A549 (cell line): ENCODE results near the gene TRA2B. TPM values are rescaled to one million over a fixed set of nuclear protein-coding genes. Genes with fewer than 3 reads are reported as not detected.

Experiments used
- ATAC-seq, 2 experiments: fragments of 200-7000 bp in 1 of 2; fragments of >200 bp in 1 of 2; cut with Nextera tagmentation in 1 of 2; cut with Tn5 transposase in 1 of 2; 3 replicates each; pipeline versions ENCODE4 v1.8.0 to v1.9.1; 2018 to 2020; ENCODE audit warnings: mild to moderate bottlenecking in 1 of 2, moderate library complexity in 1 of 2
- CTCF ChIA-PET: fragments of 300-600 bp; sonication (Branson Sonifier 250); formaldehyde crosslinking; extraction: SDS; loops from one replicate; lab custom pipeline; 2021; ENCODE audit warnings: antibody characterized with exemption, inconsistent platforms; lab: Yijun Ruan, JAX
- POLR2A ChIA-PET: fragments of 350-600 bp; formaldehyde crosslinking; extraction: SDS; loops from one replicate; lab custom pipeline; 2021; ENCODE audit warnings: antibody characterized with exemption, inconsistent platforms; lab: Yijun Ruan, JAX
- DNase-seq, 2 experiments: peaks; one replicate each; pipeline versions ENCODE4 v3.0.0 to v3.0.0-alpha.2; 2011 to 2016; ENCODE audit warnings: low read depth in 1 of 2, low spot score in 1 of 2
- FAIRE-seq: peaks from 2 replicates; lab custom pipeline; 2011; peaks lifted over from hg19 to GRCh38; lab: Jason Lieb, UNC
- H3K27ac ChIP-seq, 2 experiments: fragments of >200 bp; sonication (Bioruptor Twin); formaldehyde crosslinking; 3 replicates each; pipeline ENCODE4 v1.5.1; 2016 to 2017
- H3K4me1 ChIP-seq: fragments of >200 bp; sonication (Bioruptor Twin); formaldehyde crosslinking; 3 replicates; pipeline ENCODE4 v1.6.1; 2016
- H3K4me2 ChIP-seq: fragments of >200 bp; sonication (Bioruptor Twin); formaldehyde crosslinking; 3 replicates; pipeline ENCODE4 v1.6.1; 2016
- H3K4me3 ChIP-seq: fragments of >200 bp; sonication (Bioruptor Twin); formaldehyde crosslinking; 3 replicates; pipeline ENCODE4 v1.5.1; 2016
- H3K9me3 ChIP-seq: fragments of >200 bp; sonication (Bioruptor Twin); formaldehyde crosslinking; 3 replicates; pipeline ENCODE4 v1.6.1; 2016
- BHLHE40 ChIP-seq: IDR thresholded peaks from 2 replicates; pipeline ENCODE4 v1.6.1; 2012; ENCODE audit warnings: low read depth, low read length, inconsistent platforms
- EHF ChIP-seq: fragments of 250-450 bp; sonication (Bioruptor Pico); IDR thresholded peaks from 2 replicates; pipeline ENCODE4 v1.5.0; 2020; ENCODE audit warnings: mild to moderate bottlenecking
- EP300 ChIP-seq, 2 experiments: fragments of >200 bp; sonication (Bioruptor Twin); formaldehyde crosslinking; IDR thresholded peaks; 2 replicates in 1 of 2; 3 replicates in 1 of 2; pipeline ENCODE4 v1.6.1; 2016 to 2017
- GATA3 ChIP-seq: IDR thresholded peaks from 2 replicates; pipeline ENCODE4 v1.6.1; 2012; ENCODE audit warnings: borderline replicate concordance
- HDAC2 ChIP-seq: fragments of 200-600 bp; sonication (generic); IDR thresholded peaks from 2 replicates; pipeline ENCODE4 v1.6.1; 2016
- HOXA7 ChIP-seq: fragments of 250-450 bp; sonication (Bioruptor Pico); IDR thresholded peaks from 2 replicates; pipeline ENCODE4 v1.5.0; 2020; ENCODE audit warnings: mild to moderate bottlenecking, moderate library complexity
- HOXB5 ChIP-seq: fragments of 250-450 bp; sonication (Bioruptor Pico); IDR thresholded peaks from 2 replicates; pipeline ENCODE4 v1.5.0; 2020; ENCODE audit warnings: mild to moderate bottlenecking, moderate library complexity
- JUN ChIP-seq, 2 experiments: fragments of >200 bp; sonication (Bioruptor Twin); formaldehyde crosslinking; IDR thresholded peaks; 2 replicates in 1 of 2; 3 replicates in 1 of 2; pipeline ENCODE4 v1.6.1; 2016 to 2017
- MAFK ChIP-seq: fragments of 450-650 bp; IDR thresholded peaks from 2 replicates; pipeline ENCODE4 v1.6.1; 2014; ENCODE audit not compliant: partially characterized antibody
- PHF8 ChIP-seq: fragments of 200-600 bp; sonication (generic); IDR thresholded peaks from 2 replicates; pipeline ENCODE4 v1.6.1; 2016; ENCODE audit warnings: low read depth, mild to moderate bottlenecking, antibody characterized with exemption, moderate library complexity, borderline replicate concordance
- POLR2AphosphoS2 ChIP-seq: conservative IDR thresholded peaks from 2 replicates; pipeline ENCODE4 v1.6.1; 2012; ENCODE audit warnings: low read length, improper control_type of control experiment, inconsistent platforms
- RAD21 ChIP-seq, 2 experiments: fragments of >200 bp in 1 of 2; sonication (Bioruptor Twin) in 1 of 2; formaldehyde crosslinking in 1 of 2; IDR thresholded peaks in 1 of 2; conservative IDR thresholded peaks in 1 of 2; 2 replicates in 1 of 2; 3 replicates in 1 of 2; pipeline ENCODE4 v1.6.1; 2012 to 2018; ENCODE audit warnings: inconsistent platforms in 1 of 2
- RCOR1 ChIP-seq: fragments of 150-350 bp; IDR thresholded peaks from 2 replicates; pipeline ENCODE4 v1.6.1; 2014; ENCODE audit warnings: antibody characterized with exemption, low read length, low read depth
- SMC3 ChIP-seq: fragments of >200 bp; sonication (Bioruptor Twin); formaldehyde crosslinking; IDR thresholded peaks from 3 replicates; pipeline ENCODE4 v1.6.1; 2018; ENCODE audit warnings: inconsistent platforms
- TFCP2L1 ChIP-seq: fragments of 250-450 bp; sonication (Bioruptor Pico); IDR thresholded peaks from 2 replicates; pipeline ENCODE4 v1.5.0; 2021; ENCODE audit warnings: mild to moderate bottlenecking
- ZNF302 ChIP-seq: fragments of 250-450 bp; sonication (Bioruptor Pico); IDR thresholded peaks from 2 replicates; pipeline ENCODE4 v1.9.0; 2021; ENCODE audit warnings: inconsistent platforms, mild to moderate bottlenecking, moderate library complexity
- ZSCAN20 ChIP-seq: fragments of 250-450 bp; sonication (Bioruptor Pico); IDR thresholded peaks from 2 replicates; pipeline ENCODE4 v1.8.0; 2022; ENCODE audit warnings: mild to moderate bottlenecking, moderate library complexity
- WGBS: methylation state at CpG from one replicate; pipeline ENCODE4 v1.1.6; 2017; ENCODE audit errors: missing lambda C conversion rate; 5-methylcytosine and 5-hydroxymethylcytosine counted together
- polyA plus RNA-seq, 4 experiments: library from polyadenylated mRNA; depleted of rRNA in 3 of 4; stranded (reverse); fragments of >200 nt; fragmentation: RNase III in 1 of 4; extraction: RNeasy Plus Mini Kit Qiagen cat#74134 plus additional on column Dnase treatment in 1 of 4; gene quantifications; 2 replicates in 3 of 4; 3 replicates in 1 of 4; pipeline ENCODE4 v1.2.3, GENCODE V29; 2011 to 2017
- TF ChIP-seq, protein P1 (sequence below): fragments of >200 bp; sonication (Bioruptor Twin); formaldehyde crosslinking; IDR thresholded peaks from 3 replicates; pipeline ENCODE4 v1.5.1; 2016
- TF ChIP-seq, protein P2 (sequence below): fragments of >200 bp; sonication (Bioruptor Twin); formaldehyde crosslinking; IDR thresholded peaks from 2 replicates; pipeline ENCODE4 v1.6.1; 2016

TRA2B gene
- polyA plus RNA-seq, 2 of the 4 experiments (the other 2 are of a cell fraction): 193 to 273 TPM

DNA sequence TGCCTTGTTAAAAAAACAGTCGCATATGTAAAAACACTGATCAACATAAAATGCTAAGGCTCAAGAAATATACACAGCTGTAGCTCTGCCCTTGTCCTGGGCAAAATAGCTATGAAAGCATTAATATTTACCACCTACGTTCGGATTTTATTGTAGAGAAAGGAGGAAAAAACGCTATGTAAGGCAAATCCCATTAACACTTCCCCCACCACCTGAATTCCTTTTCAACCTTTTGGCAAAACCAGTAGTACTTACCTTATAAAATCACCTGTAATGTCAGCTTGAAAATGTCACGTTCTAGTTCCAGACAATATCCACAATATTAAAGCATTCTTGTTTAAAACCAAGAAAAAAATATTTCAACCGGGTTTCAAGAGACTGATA lies 3.6 kb downstream of the TRA2B start:
- WGBS: 2% methylated on average over 6 of the region's 6 CpGs
- POLR2A ChIA-PET: no interaction called here
- CTCF ChIA-PET: interaction anchor here (1.9 kb wide), 1 partner anchor 9 kb away, joined by 4 read pairs; no protein-coding TSS in a partner anchor
- no peak for ATAC-seq
- H3K4me1 ChIP-seq: peaks cover 51% of the 10 kb centered on the region
- peak overlapping the region; percentile 76 for H3K4me2 ChIP-seq
- H3K9me3 ChIP-seq: no peaks in the 10 kb centered on the region
- TF ChIP-seq EP300 (IDR thresholded peaks at IDR 0.05): no peak
- TF ChIP-seq RCOR1: no peak
- 0 out of 2 replicates have a peak, but pooled peaks have one; percentile 53 for TF ChIP-seq POLR2AphosphoS2
- TF ChIP-seq JUN (IDR thresholded peaks at IDR 0.05): no peak
- TF ChIP-seq ZNF302 (CRISPR knock-in tag): no peak
- TF ChIP-seq MAFK: peak; percentile 26
- DNase-seq: no peak
- no peak for FAIRE-seq
- H3K27ac ChIP-seq: no peak overlapping the region
- peak overlapping the region; percentile 99 for H3K4me3 ChIP-seq

DNA sequence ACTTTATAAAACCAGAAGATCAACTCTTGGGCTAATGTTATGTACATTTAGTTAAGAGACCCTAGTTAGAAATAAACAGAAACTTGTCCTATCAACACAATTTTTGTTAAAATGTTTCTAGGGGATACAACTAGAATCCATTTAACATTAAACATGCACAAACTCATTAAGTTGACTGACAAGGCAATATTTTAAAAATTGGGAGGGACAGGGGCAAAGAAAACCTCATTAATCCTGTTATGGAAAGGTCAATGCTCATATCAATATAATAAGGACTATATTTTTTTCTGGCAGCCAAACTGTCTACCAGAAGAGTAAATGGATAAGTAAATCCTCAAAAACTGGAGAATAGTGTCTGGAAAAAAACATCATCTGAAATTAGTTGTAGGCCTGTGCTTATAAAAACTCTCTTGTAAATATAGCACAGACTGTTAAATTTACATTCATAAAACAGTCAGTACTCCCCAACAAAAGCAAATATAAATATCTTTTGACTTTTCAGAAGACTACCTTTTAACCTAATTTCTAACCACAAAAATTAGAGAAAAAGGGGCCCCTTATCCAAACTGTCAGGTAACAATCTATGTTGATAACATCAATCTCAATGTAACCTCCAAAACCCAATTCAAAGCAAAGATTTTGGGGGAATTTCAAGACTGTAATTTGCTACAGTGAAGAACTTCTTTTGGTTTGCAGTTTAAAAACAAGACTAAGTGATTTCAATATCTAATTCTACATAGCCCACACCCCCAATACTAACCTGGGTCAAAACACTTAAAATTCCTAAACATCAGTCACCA lies 4.2 kb downstream of the TRA2B start:
- ChIA-PET POLR2A (no interaction called here), CTCF (interaction anchor here (1.2 to 1.9 kb wide), 2 partner anchors 10 to 273 kb away, joined by 4 read pairs; no protein-coding TSS in a partner anchor)
- H3K27ac ChIP-seq: no peak overlapping the region
- ATAC-seq: no peak
- TF ChIP-seq ZSCAN20 (no peak), RAD21 (conservative IDR thresholded peaks at IDR 0.05 in 1 of 2, IDR thresholded peaks at IDR 0.05 in 1 of 2) (no peak), JUN (IDR thresholded peaks at IDR 0.05) (no peak)
- peak overlapping the region; percentile 76 for H3K4me2 ChIP-seq
- DNase-seq: no peak
- H3K4me3 ChIP-seq: peak overlapping the region; percentile 99
- peaks cover 57% of the 10 kb centered on the region for H3K4me1 ChIP-seq
- H3K9me3 ChIP-seq: no peaks in the 10 kb centered on the region
- FAIRE-seq: no peak

DNA sequence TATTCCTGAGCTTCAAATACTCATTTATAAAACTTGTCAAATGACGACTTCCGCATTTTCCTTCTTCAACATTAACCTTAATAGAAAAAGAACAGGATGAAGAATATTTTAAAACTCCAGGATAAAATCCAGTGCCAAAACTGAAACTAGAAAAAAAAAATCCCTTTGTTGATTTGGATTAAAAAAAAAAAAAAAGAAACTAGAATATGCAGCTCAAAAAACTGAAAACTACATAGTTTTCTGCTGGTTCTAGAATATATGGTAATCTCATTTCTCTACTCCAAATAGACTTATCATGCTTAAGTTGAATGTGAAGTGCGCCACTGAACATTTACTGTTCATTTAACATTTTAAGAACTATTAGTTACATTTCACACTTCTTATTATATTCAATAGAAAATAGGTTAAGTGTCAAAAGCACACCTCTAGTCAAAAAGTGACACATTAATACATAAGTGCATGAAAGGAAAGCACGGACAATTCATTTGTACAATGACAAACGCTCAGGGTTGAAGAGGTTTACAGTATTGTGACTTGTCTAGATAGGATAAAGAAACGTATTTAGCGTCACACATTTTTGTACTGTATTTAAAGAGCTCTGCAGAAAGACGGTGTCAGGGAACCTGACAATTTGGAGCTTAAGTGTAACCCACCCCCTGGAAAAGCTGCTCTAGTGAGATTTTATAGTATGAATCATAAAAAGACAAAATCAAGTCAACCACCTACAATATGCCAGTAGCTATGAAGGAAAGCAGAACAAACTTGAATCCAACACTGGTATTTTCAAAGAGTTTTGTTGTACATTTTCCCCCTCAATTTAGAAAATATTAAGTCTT lies 5.8 kb downstream of the TRA2B start:
- 22% methylated on average over 8 of the region's 8 CpGs for WGBS
- no peak for DNase-seq
- FAIRE-seq: no peak
- H3K4me2 ChIP-seq: peak overlapping the region; percentile 76
- ChIA-PET CTCF (interaction anchor here (1.2 to 1.5 kb wide), 2 partner anchors 12 to 272 kb away, joined by 4 to 11 read pairs; no protein-coding TSS in a partner anchor), POLR2A (no interaction called here)
- ATAC-seq: no peak
- H3K4me1 ChIP-seq: peaks cover 73% of the 10 kb centered on the region
- TF ChIP-seq SMC3 (no peak), HOXA7 (CRISPR knock-in tag) (0 out of 2 replicates have a peak, but pooled peaks have one; percentile 31), BHLHE40 (no peak), PHF8 (no peak), HDAC2 (no peak)
- H3K9me3 ChIP-seq: no peaks in the 10 kb centered on the region
- H3K27ac ChIP-seq: no peak overlapping the region
- peak overlapping the region; percentile 99; the same call in 2 of the 3 replicates for H3K4me3 ChIP-seq

DNA sequence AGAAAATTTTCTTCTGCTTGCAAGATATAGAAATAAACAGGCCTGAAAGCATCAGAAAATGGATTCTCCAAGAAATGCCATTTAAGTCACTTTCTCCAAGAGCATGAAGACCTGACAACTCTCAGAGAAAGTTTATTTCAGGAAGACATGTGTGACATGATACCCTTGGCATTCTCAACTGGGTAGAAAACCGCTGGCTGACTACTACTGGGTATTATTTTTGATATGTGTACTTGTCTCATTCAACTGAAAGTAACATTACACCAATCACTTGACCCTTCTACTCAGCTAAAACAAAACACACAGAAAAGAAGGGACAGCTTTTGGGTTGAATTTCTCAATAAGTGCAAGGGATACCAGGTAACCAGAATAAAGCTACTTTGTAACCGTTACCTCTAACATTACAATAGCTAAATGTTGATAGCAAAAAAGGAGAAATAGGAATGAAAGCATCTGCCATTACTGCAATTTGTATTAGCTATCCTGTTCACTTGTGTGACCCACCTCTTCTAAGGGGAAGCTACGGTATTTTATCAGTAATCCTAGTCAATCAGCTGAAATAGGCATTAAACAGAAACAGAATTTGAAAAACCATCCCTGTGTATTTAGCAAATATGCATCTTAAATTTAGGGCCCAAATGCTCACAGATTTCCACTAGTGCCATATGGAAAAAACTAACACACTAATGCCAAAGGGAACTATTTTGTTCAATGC lies 7.3 kb downstream of the TRA2B start:
- H3K4me3 ChIP-seq: peak overlapping the region; percentile 9; the same call in 1 of the 3 replicates
- H3K4me2 ChIP-seq: peak overlapping the region; percentile 76
- CTCF ChIA-PET: interaction anchor here (1.0 to 2.3 kb wide), 2 partner anchors 9 to 13 kb away, joined by 4 to 6 read pairs; no protein-coding TSS in a partner anchor
- H3K9me3 ChIP-seq: no peaks in the 10 kb centered on the region
- no peak for FAIRE-seq
- POLR2A ChIA-PET: interaction anchor here (0.5 kb wide), 1 partner anchor 345 kb away, joined by 3 read pairs; the partner anchor contains the start of gene SENP2
- no peak for TF ChIP-seq HOXB5 (CRISPR knock-in tag)
- TF ChIP-seq, protein P1, sequence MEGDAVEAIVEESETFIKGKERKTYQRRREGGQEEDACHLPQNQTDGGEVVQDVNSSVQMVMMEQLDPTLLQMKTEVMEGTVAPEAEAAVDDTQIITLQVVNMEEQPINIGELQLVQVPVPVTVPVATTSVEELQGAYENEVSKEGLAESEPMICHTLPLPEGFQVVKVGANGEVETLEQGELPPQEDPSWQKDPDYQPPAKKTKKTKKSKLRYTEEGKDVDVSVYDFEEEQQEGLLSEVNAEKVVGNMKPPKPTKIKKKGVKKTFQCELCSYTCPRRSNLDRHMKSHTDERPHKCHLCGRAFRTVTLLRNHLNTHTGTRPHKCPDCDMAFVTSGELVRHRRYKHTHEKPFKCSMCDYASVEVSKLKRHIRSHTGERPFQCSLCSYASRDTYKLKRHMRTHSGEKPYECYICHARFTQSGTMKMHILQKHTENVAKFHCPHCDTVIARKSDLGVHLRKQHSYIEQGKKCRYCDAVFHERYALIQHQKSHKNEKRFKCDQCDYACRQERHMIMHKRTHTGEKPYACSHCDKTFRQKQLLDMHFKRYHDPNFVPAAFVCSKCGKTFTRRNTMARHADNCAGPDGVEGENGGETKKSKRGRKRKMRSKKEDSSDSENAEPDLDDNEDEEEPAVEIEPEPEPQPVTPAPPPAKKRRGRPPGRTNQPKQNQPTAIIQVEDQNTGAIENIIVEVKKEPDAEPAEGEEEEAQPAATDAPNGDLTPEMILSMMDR: no peak
- TF ChIP-seq GATA3: no peak
- TF ChIP-seq POLR2AphosphoS2: 0 out of 2 replicates have a peak, but pooled peaks have one; percentile 78
- no peak for TF ChIP-seq TFCP2L1 (CRISPR knock-in tag)
- no peak for TF ChIP-seq EHF
- TF ChIP-seq, protein P2, sequence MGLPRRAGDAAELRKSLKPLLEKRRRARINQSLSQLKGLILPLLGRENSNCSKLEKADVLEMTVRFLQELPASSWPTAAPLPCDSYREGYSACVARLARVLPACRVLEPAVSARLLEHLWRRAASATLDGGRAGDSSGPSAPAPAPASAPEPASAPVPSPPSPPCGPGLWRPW: no peak
- no peak for TF ChIP-seq ZSCAN20
- TF ChIP-seq, all 56 proteins: peak for 1
- no peak for ATAC-seq
- no peak overlapping the region for H3K27ac ChIP-seq
- H3K4me1 ChIP-seq: peaks cover 87% of the 10 kb centered on the region
- 36% methylated on average over 3 of the region's 3 CpGs for whole genome bisulfite sequencing
- DNase-seq: no peak
